H1 (cell line): Measurements from ENCODE around the gene PRRT4. TPM values are rescaled to one million over a fixed set of nuclear protein-coding genes. Genes with fewer than 3 reads are reported as not detected.
A peak's percentile ranks its signal among the peaks of the same experiment; 100 is the strongest.

Experiments
- CTCF ChIA-PET: fragments of 300-600 bp; sonication (Branson Sonifier 250); formaldehyde crosslinking; loops from one replicate; lab custom pipeline; 2021; ENCODE audit not compliant: partially characterized antibody; lab: Charles Lee
- POLR2A ChIA-PET: fragments of 300-600 bp; sonication (Branson Sonifier 250); formaldehyde crosslinking; loops from one replicate; lab custom pipeline; 2021; ENCODE audit warnings: inconsistent platforms; ENCODE audit not compliant: partially characterized antibody; lab: Charles Lee
- DNase-seq, 2 experiments: peaks; one replicate each; pipeline versions ENCODE4 v3.0.0 to v3.0.0-alpha.2; 2010 to 2022; ENCODE audit warnings: low spot score in 2 of 2, low read depth in 1 of 2, mixed read lengths in 1 of 2
- FAIRE-seq: peaks from 2 replicates; lab custom pipeline; 2011; peaks lifted over from hg19 to GRCh38; lab: Jason Lieb, UNC
- H2AFZ ChIP-seq: 2 replicates; pipeline ENCODE4 v1.8.1; 2012; ENCODE audit warnings: low read length, inconsistent platforms
- H2AK5ac ChIP-seq: 2 replicates; pipeline ENCODE4 v1.6.1; 2013; ENCODE audit warnings: low read depth, low read length
- H2BK120ac ChIP-seq: replicated peaks from 2 replicates; pipeline ENCODE3; 2013; ENCODE audit warnings: low read depth, low read length, inconsistent platforms
- H2BK12ac ChIP-seq: 2 replicates; pipeline ENCODE4 v1.6.1; 2013; ENCODE audit warnings: low read depth, low read length
- H2BK15ac ChIP-seq: 2 replicates; pipeline ENCODE4 v1.6.1; 2013; ENCODE audit warnings: low read length
- H2BK20ac ChIP-seq: 2 replicates; pipeline ENCODE4 v1.6.1; 2013; ENCODE audit warnings: low read length
- H2BK5ac ChIP-seq: 2 replicates; pipeline ENCODE4 v1.6.1; 2013; ENCODE audit warnings: low read depth, low read length
- H3K14ac ChIP-seq: 2 replicates; pipeline ENCODE4 v1.6.1; 2013; ENCODE audit warnings: inconsistent platforms; ENCODE audit not compliant: insufficient read length
- H3K18ac ChIP-seq: 2 replicates; pipeline ENCODE4 v1.6.1; 2013; ENCODE audit warnings: low read length; ENCODE audit errors: extremely low read depth
- H3K23ac ChIP-seq: 2 replicates; pipeline ENCODE4 v1.6.1; 2013; ENCODE audit warnings: inconsistent platforms; ENCODE audit not compliant: insufficient read length
- H3K23me2 ChIP-seq: 2 replicates; pipeline ENCODE4 v1.6.1; 2013; ENCODE audit warnings: low read depth, low read length
- H3K27ac ChIP-seq: 2 replicates; pipeline ENCODE4 v1.6.1; 2011; ENCODE audit warnings: low read depth, low read length, inconsistent platforms
- H3K27me3 ChIP-seq, 4 experiments: replicated peaks in 1 of 4; 1 replicate in 1 of 4; 2 replicates in 3 of 4; pipeline versions ENCODE4 v1.6.1 to v1.8.1; 2011 to 2013; ENCODE audit warnings: low read length in 3 of 4, mild to moderate bottlenecking in 3 of 4, inconsistent platforms in 2 of 4, mixed read lengths in 2 of 4, moderate library complexity in 1 of 4; ENCODE audit not compliant: control insufficient read depth in 3 of 4, insufficient read depth in 3 of 4; ENCODE audit errors: extremely low read depth in 1 of 4
- H3K36me3 ChIP-seq, 4 experiments: 2 replicates each; pipeline versions ENCODE4 v1.6.1 to v1.8.1; 2011 to 2013; ENCODE audit warnings: mild to moderate bottlenecking in 4 of 4, low read length in 3 of 4, moderate library complexity in 2 of 4, control low read depth in 1 of 4, inconsistent platforms in 1 of 4; ENCODE audit not compliant: insufficient read depth in 4 of 4, control insufficient read depth in 2 of 4
- H3K4ac ChIP-seq: replicated peaks from 2 replicates; pipeline ENCODE3; 2013; ENCODE audit warnings: low read length, low read depth, mixed read lengths, inconsistent platforms; ENCODE audit not compliant: insufficient read length
- H3K4me1 ChIP-seq, 4 experiments: replicated peaks in 1 of 4; 1 replicate in 1 of 4; 2 replicates in 3 of 4; pipeline versions ENCODE4 v1.6.1 to v1.8.1; 2011 to 2013; ENCODE audit warnings: low read length in 3 of 4, inconsistent platforms in 2 of 4, mixed read lengths in 1 of 4; ENCODE audit not compliant: insufficient read depth in 4 of 4, control insufficient read depth in 3 of 4
- H3K4me2 ChIP-seq, 2 experiments: 2 replicates each; pipeline versions ENCODE4 v1.6.1 to v1.8.1; 2011 to 2013; ENCODE audit warnings: low read depth in 2 of 2, low read length in 2 of 2, control low read depth in 1 of 2, inconsistent platforms in 1 of 2, mild to moderate bottlenecking in 1 of 2; ENCODE audit not compliant: insufficient read depth in 1 of 2
- H3K4me3 ChIP-seq, 4 experiments: fragments of 200-600, 300-600 bp in 1 of 4; sonication (generic), shearing (Covaris generic), sonication (Bioruptor Twin) in 1 of 4; 2 replicates each; pipeline versions ENCODE4 v1.5.1 to v1.8.1; 2011 to 2016; ENCODE audit warnings: low read length in 4 of 4, low read depth in 3 of 4, control low read depth in 2 of 4, inconsistent platforms in 2 of 4, mild to moderate bottlenecking in 2 of 4, mixed read lengths in 1 of 4, moderate library complexity in 1 of 4; ENCODE audit not compliant: insufficient read depth in 2 of 4; ENCODE audit errors: extremely low read depth in 1 of 4
- H3K56ac ChIP-seq: replicated peaks from 2 replicates; pipeline ENCODE3; 2013; ENCODE audit warnings: low read depth, mild to moderate bottlenecking, mixed read lengths, low read length, inconsistent platforms; ENCODE audit not compliant: insufficient read length
- H3K79me1 ChIP-seq: 2 replicates; pipeline ENCODE4 v1.6.1; 2013; ENCODE audit warnings: low read depth, low read length, control low read depth
- H3K79me2 ChIP-seq, 2 experiments: 2 replicates each; pipeline versions ENCODE4 v1.6.1 to v1.8.1; 2012 to 2013; ENCODE audit warnings: low read length in 2 of 2, mild to moderate bottlenecking in 2 of 2, inconsistent platforms in 1 of 2; ENCODE audit not compliant: insufficient read depth in 2 of 2, control insufficient read depth in 1 of 2
- H3K9ac ChIP-seq, 4 experiments: replicated peaks in 1 of 4; 1 replicate in 1 of 4; 2 replicates in 3 of 4; pipeline versions ENCODE4 v1.6.1 to v1.8.1; 2011 to 2013; ENCODE audit warnings: low read depth in 3 of 4, low read length in 3 of 4, control low read depth in 2 of 4, mild to moderate bottlenecking in 2 of 4, moderate library complexity in 2 of 4, inconsistent platforms in 1 of 4; ENCODE audit errors: extremely low read depth in 1 of 4
- H3K9me3 ChIP-seq, 2 experiments: 2 replicates each; pipeline versions ENCODE4 v1.6.1 to v1.8.1; 2012 to 2013; ENCODE audit warnings: mild to moderate bottlenecking in 2 of 2, moderate library complexity in 2 of 2, control low read depth in 1 of 2, inconsistent platforms in 1 of 2, low read depth in 1 of 2, low read length in 1 of 2, mixed read lengths in 1 of 2; ENCODE audit not compliant: insufficient read depth in 2 of 2
- H4K20me1 ChIP-seq, 2 experiments: replicated peaks in 1 of 2; 2 replicates each; pipeline versions ENCODE3 to v1.8.1; 2011 to 2013; ENCODE audit warnings: inconsistent platforms in 2 of 2, low read length in 2 of 2, mild to moderate bottlenecking in 1 of 2; ENCODE audit not compliant: insufficient read depth in 2 of 2, control insufficient read depth in 1 of 2
- H4K5ac ChIP-seq: 2 replicates; pipeline ENCODE4 v1.6.1; 2013; ENCODE audit warnings: low read length, low read depth, mixed read lengths, inconsistent platforms; ENCODE audit not compliant: insufficient read length
- H4K8ac ChIP-seq: 2 replicates; pipeline ENCODE4 v1.8.0; 2013; ENCODE audit warnings: mild to moderate bottlenecking, moderate library complexity, low read length, inconsistent platforms; ENCODE audit not compliant: insufficient read depth; ENCODE audit errors: extremely low read depth
- H4K91ac ChIP-seq: replicated peaks from 2 replicates; pipeline ENCODE3; 2013; ENCODE audit warnings: low read length, mixed read lengths, inconsistent platforms; ENCODE audit not compliant: insufficient read length
- RNF2 ChIP-seq: fragments of 200-900, 300-1000 bp; sonication (generic); IDR thresholded peaks from 2 replicates; pipeline ENCODE4 v1.7.1; 2016; ENCODE audit warnings: borderline replicate concordance, low read depth, mild to moderate bottlenecking, antibody characterized with exemption, low read length; ENCODE audit not compliant: poor library complexity, severe bottlenecking; ENCODE audit errors: missing control alignments
- SUZ12 ChIP-seq: fragments of 200-600 bp; sonication (generic); IDR thresholded peaks from 2 replicates; pipeline ENCODE4 v1.6.1; 2012; ENCODE audit warnings: mild to moderate bottlenecking, inconsistent platforms, low read length, moderate library complexity, mixed read lengths
- WGBS, 2 experiments: shearing (Covaris generic) in 1 of 2; methylation state at CpG; one replicate each; pipeline versions ENCODE4 v1.1.6 to v1.1.7; 2013 to 2015; ENCODE audit warnings: low lambda C conversion rate in 2 of 2, mixed read lengths in 2 of 2, inconsistent platforms in 1 of 2, low coverage in 1 of 2, missing lambda C conversion rate in 1 of 2; ENCODE audit not compliant: insufficient replicate concordance in 2 of 2, insufficient coverage in 1 of 2, insufficient read length in 1 of 2; ENCODE audit errors: extremely low coverage in 1 of 2, missing lambda C conversion rate in 1 of 2; 5-methylcytosine and 5-hydroxymethylcytosine counted together
- polyA plus RNA-seq, 7 experiments: library from polyadenylated mRNA; depleted of rRNA in 3 of 7; stranded (reverse) in 5 of 7; unstranded in 2 of 7; fragments of >200 nt in 5 of 7; fragments of 200-250 nt in 2 of 7; gene quantifications; 1 replicate in 5 of 7; 2 replicates in 1 of 7; 4 replicates in 1 of 7; pipeline versions ENCODE4 v1.2.1 to v1.2.3, GENCODE V29; 2011 to 2013; ENCODE audit warnings: missing spikeins in 2 of 7, mixed read lengths in 2 of 7
- total RNA-seq: library from RNA; stranded (reverse); fragmentation: NEBNext Ultra II Directional; extraction: Animal tissue kit (Norgen Biotek cat#: 25700); gene quantifications from 2 replicates; pipeline ENCODE4 v1.2.1, GENCODE V29; 2021

The PRRT4 gene
- total and polyA plus RNA-seq, 2 of the 8 experiments (the other 6 are each of a cell fraction or from before 2014, with no cell fraction given) = 0.34 to 1.0 TPM

- H2BK5ac ChIP-seq = no peak overlapping the region
- H2AFZ ChIP-seq = no peak overlapping the region
- H4K91ac ChIP-seq = no peak overlapping the region
- H4K20me1 ChIP-seq = peaks cover 6 to 20% of the 10 kb centered on the region in 2 experiments
- H3K56ac ChIP-seq = no peak overlapping the region
- no peak overlapping the region for H3K4ac ChIP-seq
- H2BK20ac ChIP-seq = no peak overlapping the region
- 62% methylated on average over 11 of the region's 11 CpGs; no CpG with 5 or more reads in 1 of the 2 experiments for WGBS, 2 experiments
- H3K23me2 ChIP-seq = peaks cover 14% of the 10 kb centered on the region; the same call in 1 of the 2 replicates
- H3K9me3 ChIP-seq = no peaks in the 10 kb centered on the region
- peaks cover 33 to 74% (median 55%) of the 10 kb centered on the region in 4 experiments for H3K27me3 ChIP-seq
- CTCF ChIA-PET = interaction anchor here (0.8 to 24.8 kb wide), 20 partner anchors 8 to 66 kb away, joined by 3 to 348 read pairs (median 5); partner anchors contain the start of gene HILPDA
- H4K5ac ChIP-seq = no peak overlapping the region
- peak overlapping the region in 1 of 4 experiments; percentile 68; a peak in 1 of 8 replicates for H3K4me3 ChIP-seq
- no peak overlapping the region for H2BK120ac ChIP-seq
- FAIRE-seq (no peak), DNase-seq (no peak)
- H3K4me2 ChIP-seq = peak overlapping the region; percentile 94 to 95; a peak in 2 of 4 replicates
- no peak overlapping the region for H4K8ac ChIP-seq
- no peak overlapping the region for H2AK5ac ChIP-seq
- H3K14ac ChIP-seq = no peak overlapping the region
- H3K79me2 ChIP-seq = no peaks in the 10 kb centered on the region
- no peaks in the 10 kb centered on the region for H3K79me1 ChIP-seq
- POLR2A ChIA-PET = interaction anchor here (0.6 to 2.3 kb wide), 7 partner anchors 13 to 417 kb away, joined by 3 to 8 read pairs (median 4); partner anchors contain the start of genes CALU and RBM28
- H3K18ac ChIP-seq = no peak overlapping the region
- no peak overlapping the region; a peak in 1 of 7 replicates for H3K9ac ChIP-seq
- TF ChIP-seq RNF2 = peak; percentile 16
- no peak for TF ChIP-seq SUZ12
- no peak overlapping the region for H3K27ac ChIP-seq
- no peak overlapping the region for H2BK15ac ChIP-seq
- H3K36me3 ChIP-seq = no peaks in the 10 kb centered on the region
- peaks cover 0 to 37% (median 27%) of the 10 kb centered on the region in 4 experiments; a peak in 6 of 7 replicates for H3K4me1 ChIP-seq
- no peak overlapping the region for H3K23ac ChIP-seq
- 0 out of 2 replicates have a peak overlapping the region, but pooled peaks have one; percentile 39 for H2BK12ac ChIP-seq
Observed at GRCh38 chr7:128407751-128408708, 46.5 kb upstream of the PRRT4 start.
